Measurements from ENCODE around the gene KDM2A. TPM values are rescaled to one million over a fixed set of nuclear protein-coding genes. Genes with fewer than 3 reads are reported as not detected.
A peak's percentile ranks its signal among the peaks of the same experiment; 100 is the strongest.

KDM2A gene
- total and polyA plus RNA-seq, 2 donors (not counting 3 experiments of a cell fraction or from before 2014, with no cell fraction given) = 72.2 to 79.5 TPM

GRCh38 chr11:67243051-67243450 lies 124.0 kb downstream of the KDM2A start:
- H3K4me2 ChIP-seq (ENCODE audit: insufficient read depth, low read length) = peak overlapping the region; percentile 4
- TF ChIP-seq MAX (IDR thresholded peaks at IDR 0.05; ENCODE audit: insufficient read depth, insufficient read length) (no peak), EZH2 (IDR thresholded peaks at IDR 0.05; ENCODE audit: borderline replicate concordance, low read depth, low read length, severe bottlenecking) (no peak), MYC (IDR thresholded peaks at IDR 0.05; ENCODE audit: low read depth, low read length) (no peak), GATA2 (IDR thresholded peaks at IDR 0.05; ENCODE audit: insufficient read depth, insufficient read length, low read depth, low read length) (no peak), POLR2AphosphoS5 (IDR thresholded peaks at IDR 0.05; ENCODE audit: insufficient read depth, low read depth, low read length) (no peak), CTCF (IDR thresholded peaks at IDR 0.05; ENCODE audit: extremely low read depth in 1 of 2, insufficient read depth in 1 of 2, low read depth in 1 of 2, low read length in 2 of 2) (no peak), FOS (IDR thresholded peaks at IDR 0.05; ENCODE audit: borderline replicate concordance, insufficient read depth, low read length) (no peak), JUN (IDR thresholded peaks at IDR 0.05; ENCODE audit: borderline replicate concordance, insufficient read depth, insufficient read length, low read depth) (no peak), POLR2A (IDR thresholded peaks at IDR 0.05; ENCODE audit: low read depth, low read length) (no peak)

More at GRCh38 chr11:67243051-67243450, 124.0 kb downstream of the KDM2A start:
- intact Hi-C loops (cut with micrococcal nuclease) = loop anchor here (5.0 kb wide), 1 partner anchor 36 kb away; no protein-coding TSS in a partner anchor
- BruUV-seq (replicated peaks) = no TSS peak
- Histone ChIP-seq H3K79me2 (ENCODE audit: control insufficient read depth, insufficient read depth, low read length) (peaks cover 50% of the 10 kb centered on the region), H3K27me3 (ENCODE audit: control insufficient read depth in 2 of 2, insufficient read depth in 2 of 2, low read length in 2 of 2) (no peaks in the 10 kb centered on the region), H4K20me1 (replicated peaks; ENCODE audit: control insufficient read depth, extremely low read depth, insufficient read depth, low read length) (peaks cover 3% of the 10 kb centered on the region), H3K27ac (ENCODE audit: insufficient read depth, low read depth, low read length) (no peak overlapping the region), H3K9ac (replicated peaks; ENCODE audit: extremely low read depth, insufficient read depth, low read length) (no peak overlapping the region), H3K4me1 (ENCODE audit: control insufficient read depth, extremely low read depth, insufficient read depth, low read length) (peaks cover 23% of the 10 kb centered on the region), H3K9me3 (replicated peaks; ENCODE audit: control insufficient read depth, insufficient read depth, low read length) (no peaks in the 10 kb centered on the region), H3K4me3 (replicated peaks in 1 of 3; ENCODE audit: insufficient read depth in 1 of 3, low read depth in 1 of 3, low read length in 3 of 3) (no peak overlapping the region), H2AFZ (ENCODE audit: low read depth, low read length) (no peak overlapping the region), H3K9me1 (replicated peaks; ENCODE audit: control insufficient read depth, extremely low read depth, insufficient read depth, low read length) (no peaks in the 10 kb centered on the region), H3K36me3 (ENCODE audit: control insufficient read depth in 2 of 2, extremely low read depth in 1 of 2, insufficient read depth in 2 of 2, low read length in 2 of 2) (peaks cover 12 to 16% of the 10 kb centered on the region in 2 experiments)
- ChIA-PET POLR2A (no interaction called here), CTCF (interaction anchor here (0.7 to 1.6 kb wide), 2 partner anchors 8 to 32 kb away, joined by 3 read pairs; no protein-coding TSS in a partner anchor)
- FAIRE-seq = no peak
- dilution Hi-C loops (cut with MboI; ENCODE audit: extremely low pct_ligation_motif_present, low sequenced_read_pairs) = no loop called here
- DNase-seq (ENCODE audit: low read depth, low spot score) = no peak
